CD8-positive, alpha-beta memory T cell (primary cell): ENCODE measurements around the gene CNOT6L. TPM values are rescaled to one million over a fixed set of nuclear protein-coding genes. Genes with fewer than 3 reads are reported as not detected.
A peak's percentile ranks its signal among the peaks of the same experiment; 100 is the strongest.

Experiments
- CTCF ChIA-PET: fragments of 350-600 bp; sonication (Branson Sonifier 250); formaldehyde crosslinking; loops from one replicate; lab custom pipeline; 2021; ENCODE audit warnings: antibody characterized with exemption; lab: Charles Lee
- POLR2A ChIA-PET: fragments of 350-600 bp; sonication (Branson Sonifier 250); formaldehyde crosslinking; loops from one replicate; lab custom pipeline; 2021; ENCODE audit warnings: antibody characterized with exemption; lab: Charles Lee
- DNase-seq, 5 donors: peaks; one replicate each; pipeline versions ENCODE4 v3.0.0 to v3.0.0-alpha.2; 2020 to 2022; ENCODE audit warnings: mixed read lengths in 1 of 5
- H3K27ac ChIP-seq: one replicate; pipeline ENCODE4 v1.7.0; 2013; ENCODE audit warnings: low read depth, mild to moderate bottlenecking, low read length, moderate library complexity
- H3K27me3 ChIP-seq: 2 replicates; pipeline ENCODE4 v1.7.0; 2013; ENCODE audit warnings: low read length, mild to moderate bottlenecking; ENCODE audit not compliant: insufficient read depth, poor library complexity, severe bottlenecking
- H3K36me3 ChIP-seq: 2 replicates; pipeline ENCODE4 v1.7.0; 2013; ENCODE audit warnings: mild to moderate bottlenecking, low read length, moderate library complexity; ENCODE audit not compliant: insufficient read depth
- H3K4me1 ChIP-seq: 2 replicates; pipeline ENCODE4 v1.7.0; 2013; ENCODE audit warnings: mild to moderate bottlenecking, low read length, moderate library complexity; ENCODE audit not compliant: insufficient read depth
- H3K4me3 ChIP-seq: 2 replicates; pipeline ENCODE4 v1.7.0; 2013; ENCODE audit warnings: mild to moderate bottlenecking, low read length
- H3K9me3 ChIP-seq: 2 replicates; pipeline ENCODE4 v1.7.0; 2013; ENCODE audit warnings: mild to moderate bottlenecking, low read length
- H3K27ac Mint-ChIP-seq, 8 donors: one replicate each; pipeline ENCODE4 v1.8.0; 2020 to 2021; ENCODE audit warnings: mixed read lengths in 8 of 8, mild to moderate bottlenecking in 6 of 8, inconsistent platforms in 3 of 8, moderate library complexity in 3 of 8
- H3K27me3 Mint-ChIP-seq, 2 donors: one replicate each; pipeline ENCODE4 v1.8.0; 2020 to 2021; ENCODE audit warnings: mixed read lengths in 2 of 2, mild to moderate bottlenecking in 1 of 2, moderate library complexity in 1 of 2
- H3K36me3 Mint-ChIP-seq, 3 donors: one replicate each; pipeline ENCODE4 v1.8.0; 2020 to 2021; ENCODE audit warnings: mixed read lengths in 3 of 3, inconsistent platforms in 1 of 3, mild to moderate bottlenecking in 1 of 3
- H3K4me1 Mint-ChIP-seq, 3 donors: one replicate each; pipeline ENCODE4 v1.8.0; 2020 to 2021; ENCODE audit warnings: mixed read lengths in 3 of 3, inconsistent platforms in 1 of 3, mild to moderate bottlenecking in 1 of 3
- H3K4me3 Mint-ChIP-seq, 7 donors: one replicate each; pipeline ENCODE4 v1.8.0; 2020 to 2021; ENCODE audit warnings: mixed read lengths in 7 of 7, mild to moderate bottlenecking in 6 of 7, moderate library complexity in 4 of 7, inconsistent platforms in 2 of 7
- H3K9me3 Mint-ChIP-seq, 5 donors: one replicate each; pipeline ENCODE4 v1.8.0; 2020 to 2022; ENCODE audit warnings: mixed read lengths in 5 of 5, mild to moderate bottlenecking in 3 of 5, moderate library complexity in 2 of 5, inconsistent platforms in 1 of 5
- polyA plus RNA-seq: library from polyadenylated mRNA; unstranded; fragments of 300-500 nt; fragmentation: Illumina TruSeq; gene quantifications from one replicate; pipeline ENCODE4 v1.2.3, GENCODE V29; 2021
- total RNA-seq, 2 experiments: library from RNA; stranded (reverse); gene quantifications; one replicate each; pipeline ENCODE4 v1.2.3, GENCODE V29; 2021

The CNOT6L gene
- total and polyA plus RNA-seq, 3 experiments from 2014 or later, result 45.2 to 100 (median 96.5) TPM

DNA sequence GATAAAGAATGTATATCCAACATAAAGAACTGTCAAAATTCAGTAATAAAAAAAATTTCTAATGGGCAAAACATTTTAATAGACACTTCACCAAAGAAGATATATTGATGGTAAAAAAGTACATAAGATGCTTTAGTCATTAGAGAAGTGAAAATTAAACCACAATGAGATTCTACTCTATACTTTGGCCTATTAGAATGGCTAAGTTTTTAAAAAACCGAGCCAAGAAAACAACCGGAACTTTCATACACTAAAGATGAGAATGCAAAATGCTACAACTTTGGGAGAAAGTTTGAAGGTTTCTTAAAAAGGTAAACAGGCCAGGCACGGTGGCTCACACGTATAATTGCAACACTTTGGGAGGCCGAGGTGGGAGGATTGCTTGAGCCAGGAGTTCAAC lies 20.8 kb downstream of the CNOT6L start:
- no peak for DNase-seq
- Histone ChIP-seq H3K4me3 (no peak overlapping the region), H3K27ac (no peak overlapping the region), H3K36me3 (no peaks in the 10 kb centered on the region), H3K9me3 (no peaks in the 10 kb centered on the region), H3K27me3 (no peaks in the 10 kb centered on the region), H3K4me1 (peaks cover 85% of the 10 kb centered on the region)
- ChIA-PET POLR2A (interaction anchor here (1.0 to 1.1 kb wide), 2 partner anchors 19 to 22 kb away, joined by 3 to 9 read pairs; no protein-coding TSS in a partner anchor), CTCF (no interaction called here)
- Mint-ChIP-seq H3K27me3 (no peaks in the 10 kb centered on the region), H3K36me3 (peaks cover 9 to 49% (median 17%) of the 10 kb centered on the region in 3 donors), H3K27ac (peak overlapping the region in 7 of 8 donors; percentile 59 to 81 (median 66)), H3K9me3 (no peaks in the 10 kb centered on the region), H3K4me1 (peaks cover 81 to 95% (median 94%) of the 10 kb centered on the region in 3 donors), H3K4me3 (peak overlapping the region; percentile 53 to 89 (median 67))

DNA sequence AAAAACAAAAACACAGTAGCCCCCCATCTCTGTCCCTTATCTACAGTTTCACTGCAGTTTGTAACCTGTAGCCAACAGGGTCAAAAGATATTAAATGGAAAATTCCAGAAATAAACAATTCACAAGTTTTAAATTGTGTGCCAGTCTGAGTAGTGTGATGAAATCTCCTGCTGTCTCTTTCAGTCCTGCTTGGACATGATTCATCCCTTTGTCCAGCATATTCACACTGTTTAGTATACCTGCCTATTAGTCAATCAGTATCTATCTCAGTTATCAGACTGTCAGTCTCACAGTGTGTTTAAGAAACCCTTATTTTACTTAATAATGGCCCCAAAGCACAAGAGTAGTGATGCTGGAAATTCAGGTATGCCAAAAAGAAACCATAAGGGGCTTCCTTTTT lies 21.9 kb downstream of the CNOT6L start:
- peak overlapping the region in 4 of 8 donors; percentile 27 to 91 (median 64) for H3K27ac Mint-ChIP-seq
- CTCF ChIA-PET, result no interaction called here
- H3K27me3 ChIP-seq, result no peaks in the 10 kb centered on the region
- no peak overlapping the region for H3K27ac ChIP-seq
- H3K9me3 Mint-ChIP-seq, result no peaks in the 10 kb centered on the region
- DNase-seq, result no peak
- peaks cover 81 to 95% (median 92%) of the 10 kb centered on the region in 3 donors for H3K4me1 Mint-ChIP-seq
- no peak overlapping the region for H3K4me3 ChIP-seq
- no peaks in the 10 kb centered on the region for H3K36me3 ChIP-seq
- POLR2A ChIA-PET, result no interaction called here
- H3K27me3 Mint-ChIP-seq, result no peaks in the 10 kb centered on the region
- H3K4me1 ChIP-seq, result peaks cover 87% of the 10 kb centered on the region
- H3K36me3 Mint-ChIP-seq, result peaks cover 9 to 45% (median 17%) of the 10 kb centered on the region in 3 donors
- no peaks in the 10 kb centered on the region for H3K9me3 ChIP-seq
- H3K4me3 Mint-ChIP-seq, result peak overlapping the region in 5 of 7 donors; percentile 15 to 61 (median 32)

DNA sequence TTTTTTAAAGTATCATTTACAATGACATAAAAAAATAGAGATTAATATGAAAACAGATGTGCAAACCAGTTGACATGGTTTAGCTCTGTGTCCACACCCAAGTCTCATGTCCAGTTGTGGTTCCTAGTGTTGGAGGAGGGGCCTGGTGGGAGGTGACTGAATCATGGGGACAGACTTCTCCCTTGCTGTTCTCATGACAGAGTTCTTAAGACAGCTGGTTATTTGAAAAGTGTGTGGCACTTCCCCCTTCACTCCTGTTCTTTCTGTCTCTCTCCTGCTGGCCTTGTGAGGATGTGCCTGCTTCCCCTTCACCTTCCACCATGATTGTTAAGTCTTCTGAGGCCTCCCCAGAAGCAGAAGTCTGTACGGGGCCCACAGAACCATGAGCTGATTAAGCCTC lies 23.8 kb downstream of the CNOT6L start:
- no peaks in the 10 kb centered on the region for H3K27me3 ChIP-seq
- no peak overlapping the region for H3K27ac ChIP-seq
- H3K4me3 Mint-ChIP-seq, result peak overlapping the region; percentile 18 to 78 (median 53)
- H3K4me1 Mint-ChIP-seq, result peaks cover 76 to 96% (median 92%) of the 10 kb centered on the region in 3 donors
- H3K4me1 ChIP-seq, result peaks cover 88% of the 10 kb centered on the region
- H3K4me3 ChIP-seq, result no peak overlapping the region
- H3K9me3 ChIP-seq, result no peaks in the 10 kb centered on the region
- POLR2A ChIA-PET, result interaction anchor here (1.0 to 1.6 kb wide), 2 partner anchors 25 to 58 kb away, joined by 3 to 4 read pairs; no protein-coding TSS in a partner anchor
- H3K27me3 Mint-ChIP-seq, result no peaks in the 10 kb centered on the region
- CTCF ChIA-PET, result interaction anchor here (1.0 to 1.5 kb wide), 2 partner anchors 15 to 64 kb away, joined by 3 read pairs; no protein-coding TSS in a partner anchor
- DNase-seq, result no peak
- peaks cover 9 to 48% (median 19%) of the 10 kb centered on the region in 3 donors for H3K36me3 Mint-ChIP-seq
- no peaks in the 10 kb centered on the region for H3K9me3 Mint-ChIP-seq
- H3K27ac Mint-ChIP-seq, result peak overlapping the region in 7 of 8 donors; percentile 57 to 97 (median 70)
- H3K36me3 ChIP-seq, result no peaks in the 10 kb centered on the region

GRCh38 chr4:77790146-77790545 lies 29.0 kb downstream of the CNOT6L start:
- Histone ChIP-seq H3K4me1 (peaks cover 68% of the 10 kb centered on the region), H3K9me3 (no peaks in the 10 kb centered on the region), H3K4me3 (no peak overlapping the region), H3K27ac (no peak overlapping the region), H3K27me3 (no peaks in the 10 kb centered on the region), H3K36me3 (no peaks in the 10 kb centered on the region)
- Mint-ChIP-seq H3K36me3 (peaks cover 0 to 31% (median 10%) of the 10 kb centered on the region in 3 donors), H3K4me1 (peaks cover 67 to 93% (median 91%) of the 10 kb centered on the region in 3 donors), H3K9me3 (no peaks in the 10 kb centered on the region), H3K27me3 (no peaks in the 10 kb centered on the region), H3K4me3 (peak overlapping the region in 5 of 7 donors; percentile 12 to 52 (median 34)), H3K27ac (peak overlapping the region in 4 of 8 donors; percentile 5 to 89 (median 56))
- ChIA-PET CTCF (interaction anchor here (0.9 to 2.3 kb wide), 2 partner anchors 11 to 72 kb away, joined by 4 to 5 read pairs; partner anchors contain the start of gene MRPL1), POLR2A (no interaction called here)
- DNase-seq, result no peak

DNA sequence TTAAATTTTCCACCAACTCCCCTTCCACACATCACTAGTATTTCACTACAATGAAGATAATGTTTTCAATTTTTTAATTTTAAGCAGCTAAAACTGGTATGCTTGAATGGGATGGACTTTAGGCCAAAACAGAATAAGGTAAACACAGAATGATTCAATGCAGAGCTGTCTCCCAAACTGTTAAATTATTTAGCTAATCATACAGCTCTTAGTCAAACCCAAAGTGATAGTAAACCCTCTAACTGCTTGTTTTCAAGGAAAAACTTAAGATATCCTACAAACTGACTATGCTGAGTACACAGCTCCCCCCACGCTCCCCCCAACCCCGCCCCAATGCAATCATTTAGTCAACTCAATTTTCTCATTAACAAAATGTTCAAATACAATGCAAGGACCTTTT lies 30.2 kb downstream of the CNOT6L start:
- ChIA-PET POLR2A (interaction anchor here (0.6 kb wide), 1 partner anchor 111 kb away, joined by 3 read pairs; no protein-coding TSS in a partner anchor), CTCF (interaction anchor here (1.1 kb wide), 1 partner anchor 73 kb away, joined by 4 read pairs; the partner anchor contains the start of gene MRPL1)

DNA sequence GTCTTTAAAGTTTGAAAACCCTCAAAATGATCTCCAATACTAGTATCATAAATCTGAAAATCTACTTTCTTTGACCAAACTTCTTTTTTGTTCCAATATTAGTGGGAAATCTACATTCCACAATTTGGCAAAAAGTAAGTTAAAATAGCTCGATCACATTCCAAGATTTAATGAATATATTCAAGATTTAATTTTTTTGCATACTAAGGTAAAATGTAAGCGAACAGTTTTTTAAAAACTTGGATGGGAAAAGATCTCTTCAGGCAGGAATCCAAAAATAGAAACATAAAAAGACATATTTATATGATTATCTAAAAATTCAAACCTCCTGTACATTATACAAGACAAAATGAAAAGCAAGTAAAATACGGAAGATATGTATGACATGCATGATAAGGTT lies 31.2 kb downstream of the CNOT6L start:
- Histone ChIP-seq H3K27ac (no peak overlapping the region), H3K27me3 (no peaks in the 10 kb centered on the region), H3K9me3 (no peaks in the 10 kb centered on the region), H3K4me1 (peaks cover 70% of the 10 kb centered on the region), H3K4me3 (no peak overlapping the region), H3K36me3 (no peaks in the 10 kb centered on the region)
- Mint-ChIP-seq H3K27ac (peak overlapping the region in 2 of 8 donors; percentile 21 to 23), H3K36me3 (peaks cover 0 to 29% (median 10%) of the 10 kb centered on the region in 3 donors), H3K9me3 (no peaks in the 10 kb centered on the region), H3K4me1 (peaks cover 66 to 94% (median 91%) of the 10 kb centered on the region in 3 donors), H3K27me3 (no peaks in the 10 kb centered on the region), H3K4me3 (peak overlapping the region in 1 of 7 donors; percentile 60)
- ChIA-PET POLR2A (no interaction called here), CTCF (no interaction called here)
- no peak for DNase-seq

More for the DNA sequence above, 30.2 kb downstream of the CNOT6L start:
- no peaks in the 10 kb centered on the region for H3K9me3 Mint-ChIP-seq
- peak overlapping the region in 2 of 8 donors; percentile 9 to 47 for H3K27ac Mint-ChIP-seq
- no peaks in the 10 kb centered on the region for H3K27me3 Mint-ChIP-seq
- Histone ChIP-seq H3K27me3 (no peaks in the 10 kb centered on the region), H3K4me1 (peaks cover 71% of the 10 kb centered on the region), H3K9me3 (no peaks in the 10 kb centered on the region), H3K4me3 (no peak overlapping the region), H3K27ac (no peak overlapping the region), H3K36me3 (no peaks in the 10 kb centered on the region)
- H3K4me1 Mint-ChIP-seq, result peaks cover 67 to 93% (median 91%) of the 10 kb centered on the region in 3 donors
- no peak for DNase-seq
- H3K4me3 Mint-ChIP-seq, result peak overlapping the region in 6 of 7 donors; percentile 11 to 44 (median 32)
- H3K36me3 Mint-ChIP-seq, result peaks cover 0 to 31% (median 9%) of the 10 kb centered on the region in 3 donors

DNA sequence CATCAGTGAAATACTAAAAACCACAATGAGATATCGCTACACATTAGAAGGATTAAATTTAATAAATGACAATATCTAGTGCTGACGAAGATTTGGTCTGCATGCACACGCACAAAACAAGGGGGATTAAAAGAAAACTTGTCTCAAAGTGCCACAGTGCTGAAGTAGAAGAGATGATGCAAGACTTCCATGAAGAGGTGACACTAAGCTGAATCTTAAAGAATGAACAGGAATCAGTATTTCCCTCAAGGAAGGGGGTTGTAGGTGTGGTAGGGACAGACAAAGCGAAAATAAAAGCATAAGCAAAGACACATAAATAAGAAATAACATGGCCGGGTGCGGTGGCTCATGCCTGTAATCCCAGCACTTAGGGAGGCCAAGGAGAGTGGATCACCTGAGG lies 33.5 kb downstream of the CNOT6L start:
- H3K9me3 Mint-ChIP-seq, result no peaks in the 10 kb centered on the region
- no peaks in the 10 kb centered on the region for H3K36me3 ChIP-seq
- no peak for DNase-seq
- ChIA-PET CTCF (no interaction called here), POLR2A (no interaction called here)
- H3K4me3 ChIP-seq, result no peak overlapping the region
- peaks cover 69 to 95% (median 94%) of the 10 kb centered on the region in 3 donors for H3K4me1 Mint-ChIP-seq
- H3K4me1 ChIP-seq, result peaks cover 53% of the 10 kb centered on the region
- H3K36me3 Mint-ChIP-seq, result peaks cover 0 to 24% (median 8%) of the 10 kb centered on the region in 3 donors
- no peaks in the 10 kb centered on the region for H3K27me3 ChIP-seq
- no peaks in the 10 kb centered on the region for H3K27me3 Mint-ChIP-seq
- H3K27ac ChIP-seq, result no peak overlapping the region
- peak overlapping the region in 3 of 8 donors; percentile 1 to 31 (median 21) for H3K27ac Mint-ChIP-seq
- peak overlapping the region in 6 of 7 donors; percentile 13 to 53 (median 42) for H3K4me3 Mint-ChIP-seq
- H3K9me3 ChIP-seq, result no peaks in the 10 kb centered on the region

- CTCF ChIA-PET, result no interaction called here
- Histone ChIP-seq H3K4me1 (peaks cover 42% of the 10 kb centered on the region), H3K27me3 (no peaks in the 10 kb centered on the region), H3K9me3 (no peaks in the 10 kb centered on the region), H3K4me3 (no peak overlapping the region), H3K36me3 (no peaks in the 10 kb centered on the region), H3K27ac (no peak overlapping the region)
- Mint-ChIP-seq H3K27ac (peak overlapping the region in 2 of 8 donors; percentile 4 to 37), H3K4me3 (peak overlapping the region in 5 of 7 donors; percentile 6 to 68 (median 32)), H3K4me1 (peaks cover 71 to 91% (median 91%) of the 10 kb centered on the region in 3 donors), H3K36me3 (peaks cover 0 to 21% (median 6%) of the 10 kb centered on the region in 3 donors), H3K27me3 (no peaks in the 10 kb centered on the region), H3K9me3 (no peaks in the 10 kb centered on the region)
- DNase-seq, result no peak
- POLR2A ChIA-PET, result no interaction called here
Observed at GRCh38 chr4:77783895-77784294, 35.3 kb downstream of the CNOT6L start.
